ENCODE results near the gene OR12D3. TPM values are rescaled to one million over a fixed set of nuclear protein-coding genes. Genes with fewer than 3 reads are reported as not detected.

Gene OR12D3
- total RNA-seq = not detected

GRCh38 chr6:29375191-29375590 is at the start of gene OR12D3:
OR12D3 (minus strand) TSS chr6:29375291; CDS start chr6:29375287, 4 bp downstream.

GRCh38 chr6:29414588-29414987 is 39.5 kb upstream of the OR12D3 start, which contains the start of gene OR12D1:
OR12D1 (plus strand) TSS chr6:29414928.

GRCh38 chr6:29395331-29395730 is 20.2 kb upstream of the OR12D3 start, which contains the start of gene OR12D2:
OR12D2 (plus strand) TSS chr6:29395631; CDS start chr6:29396700, 1,069 bp downstream.

GRCh38 chr6:29368765-29369164 is 6.3 kb downstream of the OR12D3 start, which contains the start of gene OR5V1:
OR5V1 (minus strand) TSS chr6:29368865; CDS start chr6:29356195, 12,670 bp downstream.

Other genes with a start within 250 kb of the OR12D3 start
- not detected for gene OR2J2, start 204.4 kb downstream of the OR12D3 start, total RNA-seq
- gene OR14J1, start 73.6 kb downstream of the OR12D3 start, total RNA-seq = not detected
- not detected for gene OR5V1, start 6.4 kb downstream of the OR12D3 start, total RNA-seq
- not detected for gene OR12D2, start 20.3 kb upstream of the OR12D3 start, total RNA-seq
- gene OR12D1, start 39.6 kb upstream of the OR12D3 start, total RNA-seq = not detected
- not detected for gene OR10C1, start 64.0 kb upstream of the OR12D3 start, total RNA-seq
- not detected for gene OR11A1, start 81.8 kb upstream of the OR12D3 start, total RNA-seq
- gene OR2H1, start 81.9 kb upstream of the OR12D3 start, total RNA-seq = not detected
- gene MAS1L, start 112.7 kb upstream of the OR12D3 start, total RNA-seq = not detected
- under 1 TPM; 0.65 to 0.68 TPM for gene UBD, start 184.4 kb upstream of the OR12D3 start, total RNA-seq
- not detected for gene OR2H2, start 209.8 kb upstream of the OR12D3 start, total RNA-seq